Glutamatergic neuron (in vitro differentiated cells): ENCODE results near the gene E4F1. TPM values are rescaled to one million over a fixed set of nuclear protein-coding genes. Genes with fewer than 3 reads are reported as not detected.

ENCODE experiments used
- DNase-seq: peaks from one replicate; pipeline ENCODE4 v3.0.0; 2022
- H3K27ac Mint-ChIP-seq: one replicate; pipeline ENCODE4 v1.8.0; 2020; ENCODE audit warnings: mild to moderate bottlenecking, mixed read lengths, inconsistent platforms; ENCODE audit not compliant: unreplicated experiment
- H3K27me3 Mint-ChIP-seq: one replicate; pipeline ENCODE4 v1.8.0; 2020; ENCODE audit warnings: mild to moderate bottlenecking, moderate library complexity, mixed read lengths, inconsistent platforms; ENCODE audit not compliant: unreplicated experiment
- H3K36me3 Mint-ChIP-seq: one replicate; pipeline ENCODE4 v1.8.0; 2020; ENCODE audit warnings: mild to moderate bottlenecking, mixed read lengths, inconsistent platforms; ENCODE audit not compliant: unreplicated experiment
- H3K4me1 Mint-ChIP-seq: one replicate; pipeline ENCODE4 v1.8.0; 2020; ENCODE audit warnings: mild to moderate bottlenecking, low read depth, mixed read lengths, inconsistent platforms; ENCODE audit not compliant: unreplicated experiment
- H3K4me3 Mint-ChIP-seq: one replicate; pipeline ENCODE4 v1.8.0; 2020; ENCODE audit warnings: mild to moderate bottlenecking, mixed read lengths, inconsistent platforms; ENCODE audit not compliant: unreplicated experiment
- H3K9me3 Mint-ChIP-seq: one replicate; pipeline ENCODE4 v1.8.0; 2020; ENCODE audit warnings: mild to moderate bottlenecking, moderate library complexity, mixed read lengths, inconsistent platforms; ENCODE audit not compliant: unreplicated experiment
- CTCF ChIP-seq: fragments of 200-600 bp; sonication (generic); IDR thresholded peaks from one replicate; pipeline ENCODE4 v1.5.0; 2021; ENCODE audit not compliant: partially characterized antibody, unreplicated experiment
- long read RNA-seq: library from polyadenylated mRNA; unstranded; transcript quantifications from one replicate; pipeline ENCODE4 v2.0.0, GENCODE V29; 2020; ENCODE audit not compliant: unreplicated experiment
- total RNA-seq: library from RNA; stranded (reverse); fragmentation: NEBNext Ultra II Directional; extraction: Animal tissue kit (Norgen Biotek cat#: 25700); gene quantifications from one replicate; pipeline ENCODE4 v1.2.1, GENCODE V29; 2021; ENCODE audit not compliant: unreplicated experiment

E4F1 gene
- 53.4 TPM for total RNA-seq
- long read RNA-seq, transcript E4F1-201 (14 exons, 2,573 nt) = major isoform, 7 of 20 reads
- long read RNA-seq, partial matches to known transcripts = 4 of 20 reads
- long read RNA-seq, other reads (novel, unspliced or antisense) = 9 of 20 reads

- peak within 1 kb of the TSS; percentile 68 for H3K27ac Mint-ChIP-seq
These were observed at the start of gene E4F1 for GRCh38 chr16:2223221-2223941. Gene E4F1 (plus strand): TSS chr16:2223591. CDS start chr16:2223614, 23 bp downstream.

GRCh38 chr16:2173916-2174315 is 49.5 kb upstream of the E4F1 start:
- Mint-ChIP-seq H3K4me3 (no peak overlapping the region), H3K27ac (no peak overlapping the region), H3K4me1 (no peaks in the 10 kb centered on the region), H3K9me3 (no peaks in the 10 kb centered on the region), H3K36me3 (no peaks in the 10 kb centered on the region), H3K27me3 (peaks cover 2% of the 10 kb centered on the region)
- no peak for TF ChIP-seq CTCF
- no peak for DNase-seq

More at GRCh38 chr16:2223221-2223941, at the start of gene E4F1:
- TF ChIP-seq CTCF = no peak
- DNase-seq = peak; percentile 100
- H3K36me3 Mint-ChIP-seq = no peaks in the 10 kb centered on the region
- H3K27me3 Mint-ChIP-seq = peaks cover 14% of the 10 kb centered on the region
- H3K9me3 Mint-ChIP-seq = peaks cover 7% of the 10 kb centered on the region
- peak within 1 kb of the TSS; percentile 82 for H3K4me3 Mint-ChIP-seq
- peaks cover 3% of the 10 kb centered on the region for H3K4me1 Mint-ChIP-seq

- Mint-ChIP-seq H3K27me3 (peaks cover 2% of the 10 kb centered on the region), H3K36me3 (no peaks in the 10 kb centered on the region), H3K27ac (no peak overlapping the region), H3K9me3 (no peaks in the 10 kb centered on the region), H3K4me3 (no peak overlapping the region), H3K4me1 (no peaks in the 10 kb centered on the region)
- TF ChIP-seq CTCF = no peak
- DNase-seq = no peak
These were observed 48.8 kb upstream of the E4F1 start for GRCh38 chr16:2174396-2175131.

GRCh38 chr16:2175454-2175853 is 47.9 kb upstream of the E4F1 start:
- Mint-ChIP-seq H3K9me3 (no peaks in the 10 kb centered on the region), H3K4me1 (no peaks in the 10 kb centered on the region), H3K27me3 (peaks cover 2% of the 10 kb centered on the region), H3K4me3 (no peak overlapping the region), H3K36me3 (no peaks in the 10 kb centered on the region), H3K27ac (no peak overlapping the region)
- no peak for TF ChIP-seq CTCF
- no peak for DNase-seq
